ENCODE data around the gene TUBA3D.
A peak's percentile ranks its signal among the peaks of the same experiment; 100 is the strongest.
"Not testable (repeated sequence)": the region's sequence is repeated elsewhere in the genome, so short reads cannot be mapped to it uniquely, and the experiment has no call there.

Gene TUBA3D

GRCh38 chr2:131516011-131516410, 40.1 kb downstream of the TUBA3D start:
- DNase-seq: no peak

GRCh38 chr2:131516621-131517020, 40.7 kb downstream of the TUBA3D start:
- not testable (repeated sequence) for DNase-seq

GRCh38 chr2:131517106-131517831, 41.4 kb downstream of the TUBA3D start:
- no peak for DNase-seq

GRCh38 chr2:131517856-131518255, 41.9 kb downstream of the TUBA3D start:
- not testable (repeated sequence) for DNase-seq

GRCh38 chr2:131518531-131518930, 42.6 kb downstream of the TUBA3D start:
- DNase-seq: not testable (repeated sequence)

- no peak for DNase-seq
Observed at GRCh38 chr2:131519466-131519865, 43.5 kb downstream of the TUBA3D start.

- DNase-seq: not testable (repeated sequence)
Observed at GRCh38 chr2:131519871-131520470, 44.1 kb downstream of the TUBA3D start.

- no peak for DNase-seq
Observed at GRCh38 chr2:131520526-131520925, 44.6 kb downstream of the TUBA3D start.

GRCh38 chr2:131521524-131521923, 45.6 kb downstream of the TUBA3D start:
- DNase-seq: not testable (repeated sequence)

- DNase-seq: no peak
Observed at GRCh38 chr2:131521961-131522781, 46.3 kb downstream of the TUBA3D start.

GRCh38 chr2:131525256-131525655, 49.3 kb downstream of the TUBA3D start:
- not testable (repeated sequence) for DNase-seq

- DNase-seq: peak; percentile 88
Observed at GRCh38 chr2:131527131-131528001, 51.4 kb downstream of the TUBA3D start, which contains the start of gene CCDC74A. Gene CCDC74A (plus strand): TSS chr2:131527888. CDS start chr2:131527971, 83 bp downstream.

GRCh38 chr2:131528981-131529863, 53.3 kb downstream of the TUBA3D start:
- peak; percentile 39 for DNase-seq

GRCh38 chr2:131529864-131530445, 54.0 kb downstream of the TUBA3D start:
- not testable (repeated sequence) for DNase-seq

- not testable (repeated sequence) for DNase-seq
Observed at GRCh38 chr2:131530626-131531344, 54.9 kb downstream of the TUBA3D start.

- not testable (repeated sequence) for DNase-seq
Observed at GRCh38 chr2:131531547-131532185, 55.7 kb downstream of the TUBA3D start.

All from activated CD4-positive, alpha-beta T cell treated with anti-CD3 and anti-CD28 coated beads, Interleukin-2, Interleukin-6, amounts not matched to agents 100 ng/mL and 50 ng/mL, durations not matched to agents 16 hours and 8 hours (primary cell).